Middle frontal gyrus (tissue), 1 donor: ENCODE results near the gene CCR7.
"Not testable (repeated sequence)": the region's sequence is repeated elsewhere in the genome, so short reads cannot be mapped to it uniquely, and the experiment has no call there.

Experiments used
- DNase-seq: peaks from one replicate; pipeline ENCODE4 v3.0.0-alpha.2; 2015; ENCODE audit warnings: low spot score; ENCODE audit errors: extremely low spot score

CCR7 gene

GRCh38 chr17:40597556-40598300, 32.5 kb upstream of the CCR7 start:
- no peak for DNase-seq

GRCh38 chr17:40597156-40597555, 31.9 kb upstream of the CCR7 start:
- DNase-seq = no peak

GRCh38 chr17:40596261-40596919, 31.1 kb upstream of the CCR7 start:
- no peak for DNase-seq

GRCh38 chr17:40590742-40591141, 25.5 kb upstream of the CCR7 start:
- DNase-seq = no peak

GRCh38 chr17:40588552-40588951, 23.3 kb upstream of the CCR7 start:
- DNase-seq = no peak

- not testable (repeated sequence) for DNase-seq
Observed at GRCh38 chr17:40586264-40586663, 21.0 kb upstream of the CCR7 start.

GRCh38 chr17:40584950-40585349, 19.7 kb upstream of the CCR7 start:
- DNase-seq = not testable (repeated sequence)

- DNase-seq = no peak
Observed at GRCh38 chr17:40582328-40582901, 17.1 kb upstream of the CCR7 start.

GRCh38 chr17:40580140-40580539, 14.9 kb upstream of the CCR7 start:
- no peak for DNase-seq

- DNase-seq = no peak
Observed at GRCh38 chr17:40579471-40579870, 14.2 kb upstream of the CCR7 start.

GRCh38 chr17:40577611-40578065, 12.4 kb upstream of the CCR7 start:
- DNase-seq = no peak

- DNase-seq = no peak
Observed at GRCh38 chr17:40576113-40576740, 11.0 kb upstream of the CCR7 start.

- DNase-seq = no peak
Observed at GRCh38 chr17:40574292-40574691, 9.0 kb upstream of the CCR7 start.

GRCh38 chr17:40572245-40572993, 7.1 kb upstream of the CCR7 start:
- not testable (repeated sequence) for DNase-seq

GRCh38 chr17:40568074-40568836, 3.0 kb upstream of the CCR7 start:
- DNase-seq = no peak

- DNase-seq = no peak
Observed at GRCh38 chr17:40567377-40567776, 2.1 kb upstream of the CCR7 start.

- no peak for DNase-seq
Observed at GRCh38 chr17:40565769-40566409, 617 bp upstream of the CCR7 start.

GRCh38 chr17:40564195-40564882, 933 bp downstream of the CCR7 start:
- no peak for DNase-seq

GRCh38 chr17:40563220-40564052, 1.8 kb downstream of the CCR7 start:
- DNase-seq = no peak
